ENCODE data around the gene HOXB7.

HOXB7 gene

GRCh38 chr17:48624118-48624517 lies 13.3 kb upstream of the HOXB7 start:
- no peak for DNase-seq (ENCODE audit: low read depth in 4 of 4, low spot score in 1 of 4)

GRCh38 chr17:48623583-48623982 lies 12.8 kb upstream of the HOXB7 start:
- no peak for DNase-seq (ENCODE audit: low read depth in 4 of 4, low spot score in 1 of 4)

GRCh38 chr17:48622857-48623256 lies 12.0 kb upstream of the HOXB7 start:
- DNase-seq (ENCODE audit: low read depth in 4 of 4, low spot score in 1 of 4), result no peak

GRCh38 chr17:48621410-48622392 lies 10.9 kb upstream of the HOXB7 start:
- DNase-seq (ENCODE audit: low read depth in 4 of 4, low spot score in 1 of 4), result no peak

GRCh38 chr17:48620461-48621139 lies 9.8 kb upstream of the HOXB7 start:
- DNase-seq (ENCODE audit: low read depth in 4 of 4, low spot score in 1 of 4), result no peak

GRCh38 chr17:48619826-48620449 lies 9.1 kb upstream of the HOXB7 start:
- no peak for DNase-seq (ENCODE audit: low read depth in 4 of 4, low spot score in 1 of 4)

DNA sequence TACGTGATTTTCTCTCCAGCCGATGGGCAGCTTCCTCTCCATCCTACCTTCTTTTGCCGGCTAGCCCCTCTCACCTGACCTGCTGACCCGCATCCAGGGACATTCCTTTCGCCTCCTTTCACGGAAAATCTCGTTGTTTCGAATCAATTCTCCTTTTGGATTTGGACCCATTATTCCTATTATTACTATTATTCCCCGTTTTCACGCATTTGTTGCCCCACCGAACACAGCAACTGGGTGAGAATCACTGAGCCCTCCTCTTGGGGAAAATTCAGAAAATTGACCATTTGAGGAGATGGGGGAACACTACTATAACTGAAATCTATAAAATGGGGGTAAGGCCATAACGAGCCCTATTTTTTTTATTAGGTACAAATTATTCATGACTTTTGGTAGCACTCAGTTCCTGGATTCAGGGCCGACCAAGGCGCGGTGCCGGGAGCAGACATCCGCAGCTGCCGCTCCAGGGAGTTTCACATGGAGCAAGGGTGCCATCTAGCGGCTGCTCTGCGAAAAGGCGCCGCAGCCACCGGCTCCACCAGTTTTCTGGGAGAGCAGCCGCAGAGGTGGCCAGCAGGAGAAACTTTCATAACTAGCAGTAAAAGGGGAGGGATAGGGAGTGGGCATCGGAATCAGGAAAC lies 7.6 kb upstream of the HOXB7 start:
- peak; percentile 63 to 81 (median 74) for DNase-seq (ENCODE audit: low read depth in 4 of 4, low spot score in 1 of 4)

- no peak for DNase-seq (ENCODE audit: low read depth in 4 of 4, low spot score in 1 of 4)
Measured at GRCh38 chr17:48617471-48618255, 6.8 kb upstream of the HOXB7 start.

DNA sequence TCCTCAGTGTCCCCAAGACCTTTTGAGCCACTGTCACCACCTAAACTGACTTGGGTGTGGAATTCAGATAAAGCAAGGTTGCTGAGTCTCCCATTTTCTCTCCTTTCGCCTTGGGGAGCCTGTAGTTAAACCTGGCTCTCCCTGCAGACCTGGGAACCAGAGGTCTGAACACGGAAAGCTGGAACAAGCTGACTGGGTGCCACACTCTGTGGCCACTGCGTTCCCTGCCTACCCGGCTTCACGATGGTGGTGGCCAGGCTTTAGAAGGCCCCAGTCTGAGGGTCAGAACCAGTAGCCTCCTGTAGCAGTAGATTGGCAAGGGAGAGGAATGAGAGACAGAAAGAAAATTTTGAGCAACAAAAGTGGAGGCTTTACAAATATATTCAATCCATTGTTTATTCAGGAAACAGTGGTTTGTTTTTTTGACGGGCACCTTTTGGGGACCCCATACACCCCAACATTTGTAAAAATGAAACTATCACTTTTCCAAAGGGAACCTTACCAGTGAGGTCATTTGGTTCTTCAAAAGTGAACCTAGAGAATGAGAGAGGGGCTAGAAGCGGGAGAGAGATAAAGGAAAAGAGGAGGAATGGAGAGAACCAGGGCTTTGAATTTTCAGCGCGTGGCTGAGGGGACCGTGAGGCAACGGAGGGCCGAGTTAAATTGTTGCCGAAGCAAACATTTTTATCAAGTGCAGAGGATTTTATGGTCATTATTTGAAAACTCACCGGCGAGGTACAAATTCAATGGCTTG lies 6.1 kb upstream of the HOXB7 start:
- DNase-seq (ENCODE audit: low read depth in 4 of 4, low spot score in 1 of 4), result no peak

- no peak for DNase-seq (ENCODE audit: low read depth in 4 of 4, low spot score in 1 of 4)
Measured at GRCh38 chr17:48615963-48616716, 5.3 kb upstream of the HOXB7 start.

- no peak for DNase-seq (ENCODE audit: low read depth in 4 of 4, low spot score in 1 of 4)
Measured at GRCh38 chr17:48615047-48615962, 4.5 kb upstream of the HOXB7 start, which contains the start of gene HOXB8. TSS of gene HOXB8 (minus strand) at chr17:48615292. CDS start at chr17:48614704, 588 bp downstream.

GRCh38 chr17:48613862-48614694 lies 3.3 kb upstream of the HOXB7 start:
- DNase-seq (ENCODE audit: low read depth in 4 of 4, low spot score in 1 of 4), result no peak

DNA sequence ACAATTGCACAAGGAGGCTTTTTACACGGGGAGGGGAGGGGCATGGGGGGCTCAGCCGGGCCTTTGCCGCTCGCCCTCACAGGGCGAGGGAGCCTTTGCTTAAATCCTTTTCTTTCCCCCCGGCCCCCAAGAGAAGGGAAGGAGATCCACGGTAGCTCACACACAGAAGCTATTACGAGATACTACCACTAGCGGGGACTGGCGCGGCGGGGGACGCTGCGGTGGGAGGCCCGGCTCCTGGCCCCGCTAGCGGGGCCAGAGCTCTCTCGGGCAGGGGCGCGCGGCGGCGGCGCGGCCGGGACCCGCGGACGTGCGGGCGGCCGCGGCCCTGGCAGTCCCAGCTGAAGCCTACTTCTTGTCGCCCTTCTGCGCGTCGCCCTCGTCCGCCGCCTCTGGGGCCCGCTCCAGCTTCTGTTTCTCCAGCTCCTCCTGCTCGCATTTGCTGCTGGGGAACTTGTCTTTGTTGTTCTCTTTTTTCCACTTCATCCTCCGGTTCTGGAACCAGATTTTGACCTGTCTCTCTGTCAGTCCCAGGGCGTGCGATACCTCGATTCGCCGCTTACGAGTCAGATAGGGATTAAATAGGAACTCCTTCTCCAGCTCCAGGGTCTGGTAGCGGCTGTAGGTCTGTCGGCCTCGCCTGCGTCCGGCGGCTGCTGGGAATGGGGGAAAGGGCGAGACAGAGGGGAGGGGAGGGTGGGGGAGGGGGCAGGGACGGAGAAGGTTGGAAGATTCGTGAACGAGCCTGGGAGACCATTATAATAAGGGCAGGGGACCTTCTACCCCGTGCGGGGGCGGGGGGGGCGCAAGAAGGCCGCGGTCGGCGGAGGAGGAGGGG lies 2.3 kb upstream of the HOXB7 start:
- no peak for DNase-seq (ENCODE audit: low read depth in 4 of 4, low spot score in 1 of 4)

GRCh38 chr17:48612456-48612853 lies 1.6 kb upstream of the HOXB7 start:
- DNase-seq (ENCODE audit: low read depth in 4 of 4, low spot score in 1 of 4), result no peak

GRCh38 chr17:48611681-48612455 lies 1.1 kb upstream of the HOXB7 start:
- DNase-seq (ENCODE audit: low read depth in 4 of 4, low spot score in 1 of 4), result no peak
